ENCODE results near the gene EEF1G.
"Not testable (repeated sequence)": the region's sequence is repeated elsewhere in the genome, so short reads cannot be mapped to it uniquely, and the experiment has no call there.

The EEF1G gene

GRCh38 chr11:62574363-62575071 lies 826 bp upstream of the EEF1G start:
- Histone ChIP-seq H3K9me3 (no peaks in the 10 kb centered on the region), H3K4me3 (ENCODE audit: low read depth, low read length) (peak overlapping the region; percentile 64), H3K27me3 (no peaks in the 10 kb centered on the region), H3K4me1 (no peaks in the 10 kb centered on the region), H3K36me3 (peaks cover 33% of the 10 kb centered on the region)
- DNase-seq, result no peak
- no peak for TF ChIP-seq CTCF (IDR thresholded peaks at IDR 0.05; ENCODE audit: low read depth, low read length)

DNA sequence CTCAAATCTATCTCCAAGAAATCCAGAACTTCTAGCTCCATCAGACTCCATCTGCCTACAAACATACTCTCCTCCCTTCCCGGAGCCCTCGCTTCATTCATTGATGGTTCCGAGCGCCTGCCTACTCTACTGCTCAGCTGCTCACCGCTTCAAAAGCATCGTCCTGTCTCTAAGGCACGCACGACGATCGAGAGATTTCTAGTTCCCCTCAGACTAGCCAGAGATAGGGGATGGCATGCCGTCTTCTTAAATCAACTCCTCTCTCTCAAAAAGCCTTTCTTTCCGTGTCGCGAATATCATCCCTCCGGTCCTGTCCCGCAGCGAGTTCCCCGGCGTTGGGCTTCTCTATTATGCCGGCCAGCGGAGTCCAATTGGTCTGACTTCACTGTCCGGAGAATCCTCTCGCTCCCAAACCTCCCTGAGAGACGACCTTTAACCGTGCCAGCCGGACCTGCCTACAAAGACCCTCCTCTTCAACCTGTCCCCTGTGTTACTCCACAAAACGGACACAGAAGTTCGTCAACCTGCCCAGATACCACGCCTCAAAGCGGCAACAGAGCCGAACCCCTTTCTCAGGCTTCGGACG lies 592 bp downstream of the EEF1G start:
- no peaks in the 10 kb centered on the region for H3K27me3 ChIP-seq
- H3K9me3 ChIP-seq, result no peaks in the 10 kb centered on the region
- H3K4me3 ChIP-seq (ENCODE audit: low read depth, low read length), result peak overlapping the region; percentile 92
- TF ChIP-seq CTCF (IDR thresholded peaks at IDR 0.05; ENCODE audit: low read depth, low read length), result no peak
- no peak for DNase-seq
- H3K4me1 ChIP-seq, result no peaks in the 10 kb centered on the region
- H3K36me3 ChIP-seq, result peaks cover 44% of the 10 kb centered on the region

DNA sequence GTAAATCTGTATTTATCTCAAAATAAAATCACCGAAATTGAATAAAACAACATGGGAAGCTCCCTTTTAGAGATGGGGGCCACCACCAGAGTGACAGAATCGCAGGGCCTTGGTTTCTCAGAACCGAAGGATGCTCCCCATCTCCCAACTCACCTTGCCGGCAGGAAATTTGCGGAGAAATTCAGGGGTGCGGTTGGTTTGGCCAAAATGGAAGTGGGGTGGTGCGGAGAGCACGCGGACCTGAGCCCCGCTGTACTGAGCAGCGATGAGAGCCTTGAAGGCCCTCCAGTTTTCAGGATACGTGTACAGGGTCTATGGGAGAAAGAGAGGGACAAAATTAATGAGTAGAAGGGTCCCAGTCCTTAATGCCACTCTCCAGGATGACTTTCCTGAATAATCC lies 1.3 kb downstream of the EEF1G start:
- Histone ChIP-seq H3K27me3 (no peaks in the 10 kb centered on the region), H3K4me1 (no peaks in the 10 kb centered on the region), H3K9me3 (no peaks in the 10 kb centered on the region), H3K4me3 (ENCODE audit: low read depth, low read length) (peak overlapping the region; percentile 92), H3K36me3 (peaks cover 44% of the 10 kb centered on the region)
- no peak for TF ChIP-seq CTCF (IDR thresholded peaks at IDR 0.05; ENCODE audit: low read depth, low read length)
- no peak for DNase-seq

- H3K4me3 ChIP-seq (ENCODE audit: low read depth, low read length); H3K9me3 ChIP-seq; DNase-seq; H3K4me1 ChIP-seq; H3K27me3 ChIP-seq: not testable (repeated sequence)
- H3K36me3 ChIP-seq, result peaks cover 54% of the 10 kb centered on the region
Measured at GRCh38 chr11:62571493-62571892, 2.2 kb downstream of the EEF1G start.

GRCh38 chr11:62570903-62571302 lies 2.8 kb downstream of the EEF1G start:
- peaks cover 60% of the 10 kb centered on the region for H3K36me3 ChIP-seq
- H3K9me3 ChIP-seq; H3K4me3 ChIP-seq (ENCODE audit: low read depth, low read length); H3K27me3 ChIP-seq; H3K4me1 ChIP-seq; DNase-seq: not testable (repeated sequence)

DNA sequence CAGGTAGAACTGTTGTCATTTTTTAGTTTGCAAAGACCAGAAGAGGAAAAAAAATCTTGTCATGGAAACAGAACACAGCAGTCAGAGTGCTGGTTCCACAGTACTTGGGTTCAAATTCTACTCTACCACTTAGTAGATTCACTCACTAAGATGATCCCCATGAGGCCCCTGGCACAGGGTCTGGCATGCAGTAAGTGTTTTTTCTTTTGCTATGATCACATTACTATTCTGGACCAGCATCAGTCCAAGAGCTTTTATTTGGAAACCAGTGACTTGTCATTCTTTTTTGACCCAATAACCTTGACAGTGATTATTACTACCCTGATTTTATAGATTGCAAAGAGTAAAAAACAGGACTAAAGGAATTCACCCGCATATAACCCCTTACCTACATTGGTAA lies 4.1 kb downstream of the EEF1G start:
- no peaks in the 10 kb centered on the region for H3K27me3 ChIP-seq
- DNase-seq, result no peak
- peaks cover 65% of the 10 kb centered on the region for H3K36me3 ChIP-seq
- no peaks in the 10 kb centered on the region for H3K9me3 ChIP-seq
- no peaks in the 10 kb centered on the region for H3K4me1 ChIP-seq
- H3K4me3 ChIP-seq (ENCODE audit: low read depth, low read length), result no peak overlapping the region
- no peak for TF ChIP-seq CTCF (IDR thresholded peaks at IDR 0.05; ENCODE audit: low read depth, low read length)

- no peak for TF ChIP-seq CTCF (IDR thresholded peaks at IDR 0.05; ENCODE audit: low read depth, low read length)
- no peak overlapping the region for H3K4me3 ChIP-seq (ENCODE audit: low read depth, low read length)
- H3K9me3 ChIP-seq, result no peaks in the 10 kb centered on the region
- no peak for DNase-seq
- H3K4me1 ChIP-seq, result no peaks in the 10 kb centered on the region
- peaks cover 71% of the 10 kb centered on the region for H3K36me3 ChIP-seq
- H3K27me3 ChIP-seq, result no peaks in the 10 kb centered on the region
Measured at GRCh38 chr11:62567018-62567633, 6.6 kb downstream of the EEF1G start.
